PC-9 (cell line): ENCODE measurements around the gene KCNH8. TPM values are rescaled to one million over a fixed set of nuclear protein-coding genes. Genes with fewer than 3 reads are reported as not detected.

ENCODE experiments used
- BruUV-seq: library from RNA; stranded (reverse); fragments of 400-500 nt; replicated peaks from 2 replicates; lab custom pipeline; 2021; lab: Mats Ljungman, UMichigan
- CTCF ChIA-PET: fragments of 300-600 bp; sonication (Branson Sonifier 250); formaldehyde crosslinking; loops from one replicate; lab custom pipeline; 2022; ENCODE audit warnings: antibody characterized with exemption; lab: Charles Lee
- POLR2A ChIA-PET: fragments of 300-600 bp; sonication (Branson Sonifier 250); formaldehyde crosslinking; loops from one replicate; lab custom pipeline; 2022; ENCODE audit warnings: antibody characterized with exemption; ENCODE audit not compliant: unreplicated experiment; lab: Charles Lee
- DNase-seq, 2 experiments: peaks; one replicate each; pipeline versions ENCODE4 v3.0.0 to v3.0.0-alpha.2; 2015 to 2022; ENCODE audit warnings: mixed read lengths in 1 of 2
- H2AFZ ChIP-seq: fragments of 200-600 bp; sonication (generic); 2 replicates; pipeline ENCODE4 v1.8.1; 2017; ENCODE audit warnings: antibody characterized with exemption
- H3F3A ChIP-seq: fragments of 200-600 bp; sonication (generic); 2 replicates; pipeline ENCODE4 v1.8.1; 2017; ENCODE audit warnings: antibody characterized with exemption, mild to moderate bottlenecking, low read depth; ENCODE audit not compliant: insufficient read depth
- H3K27ac ChIP-seq: fragments of 200-600 bp; sonication (generic); 2 replicates; pipeline ENCODE4 v1.6.1; 2016; ENCODE audit warnings: mixed run types
- H3K27me3 ChIP-seq: fragments of 200-600 bp; sonication (generic); 2 replicates; pipeline ENCODE4 v1.6.1; 2016; ENCODE audit warnings: low read depth, mixed run types; ENCODE audit not compliant: insufficient read depth
- H3K36me3 ChIP-seq: fragments of 200-600 bp; sonication (generic); 2 replicates; pipeline ENCODE4 v1.6.1; 2016; ENCODE audit warnings: low read depth, mixed run types
- H3K4me1 ChIP-seq: fragments of 200-600 bp; sonication (generic); replicated peaks from 2 replicates; pipeline ENCODE4 v1.6.1; 2016; ENCODE audit warnings: mixed run types; ENCODE audit not compliant: insufficient read depth
- H3K4me2 ChIP-seq: fragments of 200-600 bp; sonication (generic); 2 replicates; pipeline ENCODE4 v1.6.1; 2017; ENCODE audit warnings: mixed run types
- H3K4me3 ChIP-seq: fragments of 200-600 bp; sonication (generic); 2 replicates; pipeline ENCODE4 v1.6.1; 2016; ENCODE audit warnings: mixed run types
- H3K79me2 ChIP-seq: fragments of 200-600 bp; sonication (generic); 2 replicates; pipeline ENCODE4 v1.6.1; 2017; ENCODE audit warnings: low read depth, mixed run types
- H3K9me2 ChIP-seq: fragments of 200-600 bp; sonication (generic); 2 replicates; pipeline ENCODE4 v1.8.1; 2017; ENCODE audit warnings: mild to moderate bottlenecking; ENCODE audit not compliant: insufficient read depth
- H3K9me3 ChIP-seq: fragments of 200-600 bp; sonication (generic); 2 replicates; pipeline ENCODE4 v1.8.1; 2016; ENCODE audit warnings: low read depth; ENCODE audit not compliant: insufficient read depth
- H4K20me1 ChIP-seq: fragments of 200-600 bp; sonication (generic); 2 replicates; pipeline ENCODE4 v1.8.1; 2017; ENCODE audit not compliant: insufficient read depth
- CTCF ChIP-seq: fragments of 200-600 bp; sonication (generic); conservative IDR thresholded peaks from 2 replicates; pipeline ENCODE4 v1.6.1; 2017; ENCODE audit warnings: mixed run types, antibody characterized with exemption, mild to moderate bottlenecking, moderate library complexity
- EZH2 ChIP-seq: fragments of 200-600 bp; sonication (generic); IDR thresholded peaks from 2 replicates; pipeline ENCODE4 v1.8.0; 2017; ENCODE audit warnings: antibody characterized with exemption, low read depth
- intact Hi-C: fragments of 100-400 bp; cut with micrococcal nuclease; formaldehyde crosslinking; loops from one replicate; pipeline ENCODE4 v1.10.0; 2022; ENCODE audit not compliant: unreplicated experiment
- total RNA-seq: library from RNA; stranded (reverse); gene quantifications from 2 replicates; pipeline ENCODE4 v1.2.3, GENCODE V29; 2021

Gene KCNH8
- total RNA-seq, 1 experiment from 2014 or later: 0.63 TPM

- H3K79me2 ChIP-seq: no peaks in the 10 kb centered on the region
- no peaks in the 10 kb centered on the region for H3F3A ChIP-seq
- H3K4me2 ChIP-seq: no peak overlapping the region
- H3K4me1 ChIP-seq: no peaks in the 10 kb centered on the region
- no peaks in the 10 kb centered on the region for H4K20me1 ChIP-seq
- BruUV-seq: no TSS peak
- no peak overlapping the region for H2AFZ ChIP-seq
- H3K27ac ChIP-seq: no peak overlapping the region
- no peaks in the 10 kb centered on the region for H3K27me3 ChIP-seq
- H3K4me3 ChIP-seq: no peak overlapping the region
- no peaks in the 10 kb centered on the region for H3K9me2 ChIP-seq
- intact Hi-C loops: no loop called here
- ChIA-PET POLR2A (no interaction called here), CTCF (no interaction called here)
- H3K9me3 ChIP-seq: no peaks in the 10 kb centered on the region
- H3K36me3 ChIP-seq: no peaks in the 10 kb centered on the region
- no peak for TF ChIP-seq EZH2
- TF ChIP-seq CTCF: no peak
- DNase-seq: no peak
Measured at GRCh38 chr3:19457449-19457848, 309.1 kb downstream of the KCNH8 start.

- no peaks in the 10 kb centered on the region for H3K4me1 ChIP-seq
- CTCF ChIA-PET: no interaction called here
- no peak overlapping the region for H3K4me3 ChIP-seq
- H3K79me2 ChIP-seq: no peaks in the 10 kb centered on the region
- intact Hi-C loops: no loop called here
- no peaks in the 10 kb centered on the region for H4K20me1 ChIP-seq
- H3K9me3 ChIP-seq: no peaks in the 10 kb centered on the region
- no peak for TF ChIP-seq EZH2
- TF ChIP-seq CTCF: no peak
- no peaks in the 10 kb centered on the region for H3F3A ChIP-seq
- no peak overlapping the region for H3K4me2 ChIP-seq
- no peak overlapping the region for H2AFZ ChIP-seq
- no peak overlapping the region for H3K27ac ChIP-seq
- POLR2A ChIA-PET: interaction anchor here (0.6 kb wide), 1 partner anchor 29 kb away, joined by 8 read pairs; no protein-coding TSS in a partner anchor
- no peaks in the 10 kb centered on the region for H3K36me3 ChIP-seq
- no TSS peak for BruUV-seq
- H3K27me3 ChIP-seq: no peaks in the 10 kb centered on the region
- H3K9me2 ChIP-seq: no peaks in the 10 kb centered on the region
- no peak for DNase-seq
Measured at GRCh38 chr3:19467761-19468160, 319.5 kb downstream of the KCNH8 start.

- TF ChIP-seq EZH2: no peak
- no peak for TF ChIP-seq CTCF
- no TSS peak for BruUV-seq
- intact Hi-C loops: no loop called here
- H3K4me3 ChIP-seq: no peak overlapping the region
- no peaks in the 10 kb centered on the region for H3K27me3 ChIP-seq
- H3K4me1 ChIP-seq: no peaks in the 10 kb centered on the region
- DNase-seq: no peak
- H4K20me1 ChIP-seq: no peaks in the 10 kb centered on the region
- no peaks in the 10 kb centered on the region for H3K36me3 ChIP-seq
- H3K27ac ChIP-seq: no peak overlapping the region
- no peaks in the 10 kb centered on the region for H3K9me3 ChIP-seq
- ChIA-PET POLR2A (no interaction called here), CTCF (no interaction called here)
- H2AFZ ChIP-seq: no peak overlapping the region
- no peaks in the 10 kb centered on the region for H3K79me2 ChIP-seq
- H3F3A ChIP-seq: no peaks in the 10 kb centered on the region
- H3K9me2 ChIP-seq: no peaks in the 10 kb centered on the region
- no peak overlapping the region for H3K4me2 ChIP-seq
Measured at GRCh38 chr3:19471138-19471537, 322.8 kb downstream of the KCNH8 start.
